NCI-H748 (cell line): ENCODE results near the gene MYO18A.

Source experiments
- DNase-seq: peaks from one replicate; lab custom pipeline; 2025; ENCODE audit not compliant: unreplicated experiment; lab: John Stamatoyannopoulos, UW

Gene MYO18A

GRCh38 chr17:29058391-29058790 lies 121.8 kb downstream of the MYO18A start:
- no peak for DNase-seq

GRCh38 chr17:29057361-29057760 lies 122.8 kb downstream of the MYO18A start:
- DNase-seq: peak; percentile 25

- DNase-seq: peak; percentile 30
These were observed 125.4 kb downstream of the MYO18A start for GRCh38 chr17:29054835-29055234.

GRCh38 chr17:29051731-29052130 lies 128.5 kb downstream of the MYO18A start:
- DNase-seq: no peak

- no peak for DNase-seq
These were observed 129.0 kb downstream of the MYO18A start for GRCh38 chr17:29051194-29051593.

- DNase-seq: no peak
These were observed 130.0 kb downstream of the MYO18A start for GRCh38 chr17:29050176-29050575.

GRCh38 chr17:29049541-29050145 lies 130.6 kb downstream of the MYO18A start:
- DNase-seq: no peak

- no peak for DNase-seq
These were observed 131.5 kb downstream of the MYO18A start for GRCh38 chr17:29048440-29049368.

GRCh38 chr17:29046473-29046839 lies 133.7 kb downstream of the MYO18A start:
- DNase-seq: no peak

GRCh38 chr17:29045734-29046472 lies 134.3 kb downstream of the MYO18A start:
- no peak for DNase-seq

- DNase-seq: no peak
These were observed 135.2 kb downstream of the MYO18A start for GRCh38 chr17:29045026-29045425.

- no peak for DNase-seq
These were observed 136.6 kb downstream of the MYO18A start for GRCh38 chr17:29043539-29044145.

GRCh38 chr17:29042679-29043538 lies 137.3 kb downstream of the MYO18A start, which contains the start of gene PIPOX:
Gene PIPOX (plus strand): TSS chr17:29043141. CDS start chr17:29043226, 85 bp downstream.
- peak; percentile 99 for DNase-seq

- no peak for DNase-seq
These were observed 138.0 kb downstream of the MYO18A start for GRCh38 chr17:29042026-29042678.

GRCh38 chr17:29041571-29041970 lies 138.6 kb downstream of the MYO18A start:
- no peak for DNase-seq

- no peak for DNase-seq
These were observed 139.1 kb downstream of the MYO18A start for GRCh38 chr17:29041091-29041490.

GRCh38 chr17:29039764-29040598 lies 140.2 kb downstream of the MYO18A start:
- no peak for DNase-seq

GRCh38 chr17:29038085-29038795 lies 142.0 kb downstream of the MYO18A start:
- no peak for DNase-seq
